K562 (cell line): ENCODE results near the gene JSRP1. TPM values are rescaled to one million over a fixed set of nuclear protein-coding genes. Genes with fewer than 3 reads are reported as not detected.

Experiments
- CCNT2 ChIP-seq: IDR thresholded peaks from 2 replicates; pipeline ENCODE4 v1.6.1; 2011; ENCODE audit warnings: borderline replicate concordance, low read depth, mild to moderate bottlenecking, moderate library complexity, mixed read lengths, low read length; ENCODE audit not compliant: insufficient read length; ENCODE audit errors: extremely low read depth
- CHD1 ChIP-seq: fragments of 200-600 bp; sonication (generic); IDR thresholded peaks from one replicate; pipeline ENCODE4 v1.6.1; 2012; ENCODE audit warnings: mild to moderate bottlenecking, moderate library complexity, low read length, inconsistent platforms
- GATAD2B ChIP-seq: fragments of 450-650 bp; IDR thresholded peaks from 2 replicates; pipeline ENCODE4 v1.6.1; 2017; ENCODE audit warnings: mild to moderate bottlenecking, borderline replicate concordance
- HCFC1 ChIP-seq: IDR thresholded peaks from 2 replicates; pipeline ENCODE4 v1.6.1; 2012; ENCODE audit warnings: low read depth, low read length, improper control_type of control experiment
- HDAC1 ChIP-seq, 2 experiments: fragments of 450-650 bp; IDR thresholded peaks; 2 replicates each; pipeline ENCODE4 v1.6.1; 2016 to 2017; ENCODE audit warnings: inconsistent platforms in 1 of 2, mild to moderate bottlenecking in 1 of 2, moderate library complexity in 1 of 2
- HMG20B ChIP-seq: fragments of 250-450 bp; sonication (Bioruptor Pico); IDR thresholded peaks from 2 replicates; pipeline ENCODE4 v1.5.0; 2021; ENCODE audit warnings: mild to moderate bottlenecking
- HMGN3 ChIP-seq: IDR thresholded peaks from 2 replicates; pipeline ENCODE4 v1.6.1; 2011; ENCODE audit warnings: borderline replicate concordance, low read depth, mild to moderate bottlenecking, mixed read lengths, low read length; ENCODE audit not compliant: insufficient read length; ENCODE audit errors: extremely low read depth
- KAT7 ChIP-seq: sonication (generic); formaldehyde crosslinking; IDR thresholded peaks from 2 replicates; pipeline ENCODE4 v1.8.0; 2022; ENCODE audit warnings: missing genetic modification reagents, mild to moderate bottlenecking, borderline replicate concordance
- KDM5B ChIP-seq: fragments of 200-600 bp; sonication (generic); IDR thresholded peaks from 2 replicates; pipeline ENCODE4 v1.6.1; 2012; ENCODE audit warnings: low read depth, mild to moderate bottlenecking, moderate library complexity, low read length, control low read depth, inconsistent platforms; ENCODE audit not compliant: insufficient replicate concordance
- MAZ ChIP-seq, 2 experiments: fragments of 450-650 bp in 1 of 2; sonication (generic) in 1 of 2; formaldehyde crosslinking; IDR thresholded peaks in 1 of 2; conservative IDR thresholded peaks in 1 of 2; 2 replicates each; pipeline versions ENCODE4 v1.4.0 to v1.5.0; 2020; ENCODE audit warnings: mild to moderate bottlenecking in 1 of 2, missing genetic modification reagents in 1 of 2
- MCM2 ChIP-seq: fragments of 450-650 bp; IDR thresholded peaks from 2 replicates; pipeline ENCODE4 v1.6.1; 2017; ENCODE audit warnings: low read depth, mild to moderate bottlenecking
- MEF2D ChIP-seq: conservative IDR thresholded peaks from 2 replicates; pipeline ENCODE4 v1.6.1; 2016; ENCODE audit warnings: low read depth, missing genetic modification characterization, missing compliant biosample characterization
- POLR2G ChIP-seq: fragments of 200-400 bp; formaldehyde crosslinking; IDR thresholded peaks from 2 replicates; pipeline ENCODE4 v1.6.1; 2017; ENCODE audit warnings: low read depth, mild to moderate bottlenecking, antibody characterized with exemption, low read length, moderate library complexity
- RBBP5 ChIP-seq: fragments of 200-600 bp; sonication (generic); IDR thresholded peaks from 2 replicates; pipeline ENCODE4 v1.6.1; 2012; ENCODE audit warnings: borderline replicate concordance, mild to moderate bottlenecking, low read length, control low read depth, inconsistent platforms; ENCODE audit not compliant: insufficient read depth, poor library complexity, severe bottlenecking
- RBFOX2 ChIP-seq: fragments of 200-400 bp; formaldehyde crosslinking; IDR thresholded peaks from 2 replicates; pipeline ENCODE4 v1.6.1; 2017; ENCODE audit warnings: low read depth, mild to moderate bottlenecking, low read length, moderate library complexity
- RBM22 ChIP-seq: fragments of 200-400 bp; formaldehyde crosslinking; IDR thresholded peaks from 2 replicates; pipeline ENCODE4 v1.6.1; 2018; ENCODE audit warnings: low read length, low read depth; ENCODE audit not compliant: poor library complexity, severe bottlenecking
- SAP30 ChIP-seq: fragments of 200-600 bp; sonication (generic); IDR thresholded peaks from 2 replicates; pipeline ENCODE4 v1.6.1; 2012; ENCODE audit warnings: borderline replicate concordance, low read depth, mild to moderate bottlenecking, moderate library complexity, low read length, control low read depth, inconsistent platforms; ENCODE audit not compliant: insufficient read depth, poor library complexity, severe bottlenecking
- SIN3A ChIP-seq, 2 experiments: fragments of 150-350 bp in 1 of 2; IDR thresholded peaks; 2 replicates each; pipeline ENCODE4 v1.6.1; 2011 to 2016; ENCODE audit warnings: borderline replicate concordance in 2 of 2, low read depth in 2 of 2, low read length in 2 of 2, mild to moderate bottlenecking in 2 of 2, moderate library complexity in 2 of 2; ENCODE audit not compliant: control insufficient read depth in 1 of 2
- TBP ChIP-seq: optimal IDR thresholded peaks from 2 replicates; pipeline ENCODE3; 2011; ENCODE audit warnings: low read depth, low read length, improper control_type of control experiment
- TCFL5 ChIP-seq: fragments of 250-450 bp; sonication (Bioruptor Pico); conservative IDR thresholded peaks from 2 replicates; pipeline ENCODE4 v1.6.1; 2021; ENCODE audit warnings: mild to moderate bottlenecking, moderate library complexity, matching md5 sums
- ZFX ChIP-seq: sonication (generic); formaldehyde crosslinking; IDR thresholded peaks from 2 replicates; pipeline ENCODE4 v1.8.0; 2022; ENCODE audit warnings: mild to moderate bottlenecking, missing genetic modification reagents, moderate library complexity
- ZNF121 ChIP-seq: sonication (generic); formaldehyde crosslinking; conservative IDR thresholded peaks from 2 replicates; pipeline ENCODE4 v1.8.0; 2022; ENCODE audit warnings: missing genetic modification reagents
- ZNF263 ChIP-seq: sonication (generic); formaldehyde crosslinking; IDR thresholded peaks from 2 replicates; pipeline ENCODE4 v1.8.0; 2022; ENCODE audit warnings: mild to moderate bottlenecking, missing genetic modification reagents, borderline replicate concordance
- ZNF551 ChIP-seq: fragments of 250-450 bp; sonication (Bioruptor Pico); IDR thresholded peaks from 2 replicates; pipeline ENCODE4 v1.5.0; 2021; ENCODE audit warnings: mild to moderate bottlenecking, moderate library complexity
- polyA plus RNA-seq, 8 experiments: library from polyadenylated mRNA; depleted of rRNA in 4 of 8; stranded (reverse) in 5 of 8; unstranded in 3 of 8; fragments of >200 nt; fragmentation: Nextera tagmentation in 2 of 8; fragmentation: Illumina TruSeq in 1 of 8; extraction: Ambion mirVana in 2 of 8; extraction: Trizol in 1 of 8; gene quantifications; 2 replicates each; pipeline versions ENCODE4 v1.2.1 to v1.2.3, GENCODE V29; 2011 to 2014; ENCODE audit warnings: inconsistent platforms in 1 of 8, missing spikeins in 1 of 8
- total RNA-seq, 7 experiments: library from RNA; depleted of rRNA in 6 of 7; stranded (reverse); fragments of >200 nt in 6 of 7; fragmentation: Illumina TruSeq in 2 of 7; extraction: Trizol in 2 of 7; gene quantifications; 2 replicates each; pipeline versions ENCODE4 v1.2.1 to v1.2.3, GENCODE V29; 2011 to 2021; ENCODE audit warnings: low replicate concordance in 1 of 7
- TF ChIP-seq, protein P1 (sequence below), 2 experiments: fragments of 450-650 bp; IDR thresholded peaks; 2 replicates each; pipeline ENCODE4 v1.6.1; 2016

The JSRP1 gene
- total and polyA plus RNA-seq, 9 of the 15 experiments (the other 6 are each of a cell fraction or from before 2014, with no cell fraction given): 0.08 to 1.2 (median 0.51) TPM; not detected in 4

DNA sequence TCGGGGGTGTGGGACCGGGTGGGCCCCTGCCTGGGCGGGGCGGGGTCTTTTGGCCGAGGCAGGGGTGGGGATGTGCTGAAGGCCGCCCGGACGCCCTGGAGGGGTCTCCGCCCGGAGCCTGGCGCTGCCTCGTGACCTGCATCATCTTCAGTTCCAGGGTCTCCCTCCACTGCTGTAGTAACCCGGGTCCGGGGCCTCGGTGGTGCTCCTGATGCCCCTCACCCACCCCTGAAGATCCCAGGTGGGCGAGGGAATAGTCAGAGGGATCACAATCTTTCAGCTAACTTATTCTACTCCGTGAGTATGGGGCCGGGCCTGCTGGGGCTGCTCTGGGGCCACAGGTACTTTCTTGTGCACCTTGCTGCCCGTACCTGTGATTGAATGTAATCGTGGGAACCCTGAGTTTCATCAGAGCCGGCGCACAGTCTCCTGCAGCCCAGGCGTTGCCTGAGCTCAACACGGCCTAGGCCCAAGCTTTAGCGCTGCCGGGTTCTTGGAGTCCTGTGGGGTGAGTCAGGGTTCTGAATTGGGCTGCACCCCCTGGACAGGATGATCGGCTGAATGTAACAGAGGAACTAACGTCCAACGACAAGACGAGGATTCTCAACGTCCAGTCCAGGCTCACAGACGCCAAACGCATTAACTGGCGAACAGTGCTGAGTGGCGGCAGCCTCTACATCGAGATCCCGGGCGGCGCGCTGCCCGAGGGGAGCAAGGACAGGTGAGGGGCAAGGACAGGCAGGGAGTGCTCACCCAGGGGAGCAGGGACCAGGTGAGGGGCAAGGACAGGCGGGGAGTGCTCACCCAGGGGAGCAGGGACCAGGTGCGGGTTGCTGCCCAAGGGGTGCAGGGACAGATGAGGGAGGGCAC, 15.3 kb upstream of the JSRP1 start (continued):
- TF ChIP-seq ZNF263 (CRISPR knock-in tag) (peak; percentile 61; the same call in 1 of the 2 replicates), ZNF551 (no peak), CHD1 (peak; percentile 43), SAP30 (no peak), KDM5B (peak; percentile 25), RBM22 (peak; percentile 38), TCFL5 (CRISPR knock-in tag) (no peak), HCFC1 (no peak), MCM2 (no peak), HMGN3 (peak; percentile 41), TBP (peak; percentile 3), RBFOX2 (peak; percentile 70), HDAC1 (IDR thresholded peaks at IDR 0.05) (no peak), HMG20B (CRISPR knock-in tag) (no peak), POLR2G (peak; percentile 52; the same call in 1 of the 2 replicates), CCNT2 (peak; percentile 57), RBBP5 (peak; percentile 46), KAT7 (0 out of 2 replicates have a peak, but pooled peaks have one; percentile 3), ZFX (CRISPR knock-in tag) (peak; percentile 37; the same call in 1 of the 2 replicates), GATAD2B (no peak), MAZ (CRISPR knock-in tag; conservative IDR thresholded peaks at IDR 0.05 in 1 of 2, IDR thresholded peaks at IDR 0.05 in 1 of 2) (0 out of 4 replicates have a peak, but pooled peaks of 1 of the 2 experiments have one; percentile 16), ZNF121 (peak; percentile 58; the same call in 1 of the 2 replicates), MEF2D (tag) (no peak), SIN3A (IDR thresholded peaks at IDR 0.05; ENCODE audit: borderline replicate concordance in 2 of 2, control insufficient read depth in 1 of 2, low read depth in 2 of 2, low read length in 2 of 2) (peak; percentile 12 to 18; a peak in 1 of 4 replicates)
- TF ChIP-seq, protein P1, sequence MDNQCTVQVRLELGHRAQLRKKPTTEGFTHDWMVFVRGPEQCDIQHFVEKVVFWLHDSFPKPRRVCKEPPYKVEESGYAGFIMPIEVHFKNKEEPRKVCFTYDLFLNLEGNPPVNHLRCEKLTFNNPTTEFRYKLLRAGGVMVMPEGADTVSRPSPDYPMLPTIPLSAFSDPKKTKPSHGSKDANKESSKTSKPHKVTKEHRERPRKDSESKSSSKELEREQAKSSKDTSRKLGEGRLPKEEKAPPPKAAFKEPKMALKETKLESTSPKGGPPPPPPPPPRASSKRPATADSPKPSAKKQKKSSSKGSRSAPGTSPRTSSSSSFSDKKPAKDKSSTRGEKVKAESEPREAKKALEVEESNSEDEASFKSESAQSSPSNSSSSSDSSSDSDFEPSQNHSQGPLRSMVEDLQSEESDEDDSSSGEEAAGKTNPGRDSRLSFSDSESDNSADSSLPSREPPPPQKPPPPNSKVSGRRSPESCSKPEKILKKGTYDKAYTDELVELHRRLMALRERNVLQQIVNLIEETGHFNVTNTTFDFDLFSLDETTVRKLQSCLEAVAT (IDR thresholded peaks at IDR 0.05): 0 out of 4 replicates have a peak, but pooled peaks of 1 of the 2 experiments have one; percentile 27
